KG1 (cell line): ENCODE measurements around the gene TMCO1.
"Not testable (repeated sequence)": the region's sequence is repeated elsewhere in the genome, so short reads cannot be mapped to it uniquely, and the experiment has no call there.

Experiments used
- DNase-seq: peaks from one replicate; lab custom pipeline; 2025; lab: John Stamatoyannopoulos, UW

The TMCO1 gene

GRCh38 chr1:165686971-165687433 lies 81.7 kb downstream of the TMCO1 start:
- DNase-seq, result no peak

GRCh38 chr1:165686121-165686970 lies 82.3 kb downstream of the TMCO1 start:
- no peak for DNase-seq

GRCh38 chr1:165683848-165684485 lies 84.7 kb downstream of the TMCO1 start:
- no peak for DNase-seq

- not testable (repeated sequence) for DNase-seq
Measured at GRCh38 chr1:165680773-165681172, 87.9 kb downstream of the TMCO1 start.

GRCh38 chr1:165680303-165680702 lies 88.4 kb downstream of the TMCO1 start:
- no peak for DNase-seq

- DNase-seq, result no peak
Measured at GRCh38 chr1:165679282-165680036, 89.2 kb downstream of the TMCO1 start.

- no peak for DNase-seq
Measured at GRCh38 chr1:165678509-165678908, 90.2 kb downstream of the TMCO1 start.
